ENCODE data around the gene ZNF549.

- TF ChIP-seq POLR2A (IDR thresholded peaks at IDR 0.05; ENCODE audit: low read depth, low read length) (no peak), POLR2AphosphoS5 (IDR thresholded peaks at IDR 0.05; ENCODE audit: low read depth, low read length) (no peak)
These were observed 25.3 kb downstream of the ZNF549 start for GRCh38 chr19:57552432-57552831.
